WTC11 (cell line): ENCODE results near the gene UBB. TPM values are rescaled to one million over a fixed set of nuclear protein-coding genes. Genes with fewer than 3 reads are reported as not detected.

Experiments used
- ATAC-seq: fragments of 200-7000 bp; cut with Tn5 transposase; 2 replicates; pipeline ENCODE4 v1.10.0; 2021; ENCODE audit warnings: mild to moderate bottlenecking, moderate library complexity
- CTCF ChIA-PET: fragments of 300-600 bp; sonication (Branson Sonifier 250); formaldehyde crosslinking; loops from one replicate; lab custom pipeline; 2021; ENCODE audit warnings: antibody characterized with exemption; lab: Charles Lee
- POLR2A ChIA-PET: fragments of 350-600 bp; sonication (Branson Sonifier 250); formaldehyde crosslinking; loops from one replicate; lab custom pipeline; 2021; ENCODE audit warnings: antibody characterized with exemption; lab: Charles Lee
- DNase-seq: peaks from one replicate; pipeline ENCODE4 v3.0.0; 2021; ENCODE audit warnings: low spot score
- H3K27ac Mint-ChIP-seq: 2 replicates; pipeline ENCODE4 v1.8.0; 2021; ENCODE audit warnings: mixed read lengths
- H3K27me3 Mint-ChIP-seq: 2 replicates; pipeline ENCODE4 v1.8.0; 2021; ENCODE audit warnings: low read depth, mild to moderate bottlenecking, moderate library complexity, mixed read lengths
- H3K36me3 Mint-ChIP-seq: 2 replicates; pipeline ENCODE4 v1.8.0; 2021; ENCODE audit warnings: mixed read lengths
- H3K4me1 Mint-ChIP-seq: 2 replicates; pipeline ENCODE4 v1.8.0; 2022; ENCODE audit warnings: mixed read lengths
- H3K4me3 Mint-ChIP-seq: 2 replicates; pipeline ENCODE4 v1.8.0; 2021; ENCODE audit warnings: mild to moderate bottlenecking, moderate library complexity, mixed read lengths
- H3K9me3 Mint-ChIP-seq: 2 replicates; pipeline ENCODE4 v1.8.0; 2021; ENCODE audit warnings: mixed read lengths
- AFF4 ChIP-seq: sonication (generic); formaldehyde crosslinking; IDR thresholded peaks from 2 replicates; pipeline ENCODE4 v1.8.1; 2023; ENCODE audit warnings: mild to moderate bottlenecking, missing genetic modification reagents, borderline replicate concordance
- ATF1 ChIP-seq: sonication (generic); formaldehyde crosslinking; IDR thresholded peaks from 2 replicates; pipeline ENCODE4 v1.8.1; 2023; ENCODE audit warnings: mild to moderate bottlenecking, moderate library complexity, missing genetic modification reagents
- CBFB ChIP-seq: sonication (generic); formaldehyde crosslinking; IDR thresholded peaks from 2 replicates; pipeline ENCODE4 v1.8.1; 2022; ENCODE audit warnings: mild to moderate bottlenecking, low read depth, missing genetic modification reagents
- CREM ChIP-seq: sonication (generic); formaldehyde crosslinking; IDR thresholded peaks from 2 replicates; pipeline ENCODE4 v1.8.1; 2022; ENCODE audit warnings: mild to moderate bottlenecking, missing genetic modification reagents, moderate library complexity
- CTCF ChIP-seq: fragments of 200-600 bp; IDR thresholded peaks from 2 replicates; pipeline ENCODE4 v1.8.0; 2022; ENCODE audit warnings: antibody characterized with exemption
- ERG ChIP-seq: fragments of 250-450 bp; sonication (Bioruptor Pico); IDR thresholded peaks from 2 replicates; pipeline ENCODE4 v1.8.0; 2021; ENCODE audit warnings: mild to moderate bottlenecking
- FOXJ3 ChIP-seq: sonication (generic); formaldehyde crosslinking; IDR thresholded peaks from 2 replicates; pipeline ENCODE4 v1.9.0; 2021; ENCODE audit warnings: missing genetic modification reagents, mild to moderate bottlenecking, borderline replicate concordance
- GABPB1 ChIP-seq: sonication (generic); formaldehyde crosslinking; IDR thresholded peaks from 2 replicates; pipeline ENCODE4 v1.8.1; 2023; ENCODE audit warnings: mild to moderate bottlenecking, missing genetic modification reagents
- MAX ChIP-seq: sonication (generic); formaldehyde crosslinking; IDR thresholded peaks from 2 replicates; pipeline ENCODE4 v1.8.0; 2022; ENCODE audit warnings: mild to moderate bottlenecking, missing genetic modification reagents
- MLX ChIP-seq: sonication (generic); formaldehyde crosslinking; IDR thresholded peaks from 2 replicates; pipeline ENCODE4 v1.8.1; 2023; ENCODE audit warnings: mild to moderate bottlenecking, missing genetic modification reagents, moderate library complexity
- MXD4 ChIP-seq: fragments of 250-450 bp; sonication (Bioruptor Pico); IDR thresholded peaks from 2 replicates; pipeline ENCODE4 v1.8.0; 2021; ENCODE audit warnings: mild to moderate bottlenecking, moderate library complexity, borderline replicate concordance
- NFYB ChIP-seq: sonication (generic); formaldehyde crosslinking; conservative IDR thresholded peaks from 2 replicates; pipeline ENCODE4 v1.8.0; 2022; ENCODE audit warnings: low read depth, missing genetic modification reagents
- SP1 ChIP-seq: sonication (generic); formaldehyde crosslinking; conservative IDR thresholded peaks from 2 replicates; pipeline ENCODE4 v1.8.1; 2022; ENCODE audit warnings: missing genetic modification reagents
- TCF7 ChIP-seq: sonication (generic); formaldehyde crosslinking; IDR thresholded peaks from 2 replicates; pipeline ENCODE4 v1.8.0; 2022; ENCODE audit warnings: mild to moderate bottlenecking, low read depth, missing genetic modification reagents, moderate library complexity
- USF1 ChIP-seq: sonication (generic); formaldehyde crosslinking; IDR thresholded peaks from 2 replicates; pipeline ENCODE4 v1.8.0; 2022; ENCODE audit warnings: mild to moderate bottlenecking, missing genetic modification reagents
- USF2 ChIP-seq: sonication (generic); formaldehyde crosslinking; IDR thresholded peaks from 2 replicates; pipeline ENCODE4 v1.8.1; 2023; ENCODE audit warnings: mild to moderate bottlenecking, missing genetic modification reagents, moderate library complexity
- ZNF121 ChIP-seq: sonication (generic); formaldehyde crosslinking; IDR thresholded peaks from 2 replicates; pipeline ENCODE4 v1.8.0; 2023; ENCODE audit warnings: missing genetic modification reagents
- ZNF219 ChIP-seq: sonication (generic); formaldehyde crosslinking; IDR thresholded peaks from 2 replicates; pipeline ENCODE4 v1.8.0; 2023; ENCODE audit warnings: missing genetic modification reagents, mild to moderate bottlenecking, borderline replicate concordance
- ZNF416 ChIP-seq: fragments of 250-450 bp; sonication (Bioruptor Pico); IDR thresholded peaks from 2 replicates; pipeline ENCODE4 v1.9.0; 2021; ENCODE audit warnings: mild to moderate bottlenecking, inconsistent platforms
- ZNF423 ChIP-seq: fragments of 250-450 bp; sonication (Bioruptor Pico); IDR thresholded peaks from 2 replicates; pipeline ENCODE4 v2.1.2; 2022; ENCODE audit warnings: mild to moderate bottlenecking, moderate library complexity
- ZNF671 ChIP-seq: fragments of 250-450 bp; sonication (Bioruptor Pico); IDR thresholded peaks from 2 replicates; pipeline ENCODE4 v1.8.0; 2021; ENCODE audit warnings: mild to moderate bottlenecking
- ZSCAN18 ChIP-seq: fragments of 250-450 bp; sonication (Bioruptor Pico); IDR thresholded peaks from 2 replicates; pipeline ENCODE4 v2.1.2; 2022; ENCODE audit warnings: mild to moderate bottlenecking, moderate library complexity
- total RNA-seq: library from RNA; stranded (reverse); gene quantifications from 3 replicates; pipeline ENCODE4 v1.2.3, GENCODE V29; 2021

The UBB gene
- total RNA-seq, 1 experiment from 2014 or later: 1,216 TPM

- Mint-ChIP-seq H3K27me3 (peaks cover 7% of the 10 kb centered on the region; the same call in 1 of the 2 replicates), H3K4me1 (peaks cover 7% of the 10 kb centered on the region)
- no peak for ATAC-seq
- no peak for DNase-seq
- TF ChIP-seq ZNF219: no peak
- no peak for TF ChIP-seq FOXJ3
- TF ChIP-seq MXD4: no peak
- TF ChIP-seq, all 79 proteins: peak for 0
- Mint-ChIP-seq H3K4me3 (no peak overlapping the region), H3K9me3 (no peaks in the 10 kb centered on the region), H3K27ac (no peak overlapping the region), H3K36me3 (no peaks in the 10 kb centered on the region)
- ChIA-PET POLR2A (interaction anchor here (2.6 kb wide), 1 partner anchor 12 kb away, joined by 16 read pairs; no protein-coding TSS in a partner anchor), CTCF (interaction anchor here (0.9 to 2.9 kb wide), 15 partner anchors 10 to 157 kb away, joined by 3 to 49 read pairs (median 8); partner anchors contain the start of gene TRPV2)
These were observed 46.1 kb downstream of the UBB start for GRCh38 chr17:16427020-16427419.

- peaks cover 7% of the 10 kb centered on the region; the same call in 1 of the 2 replicates for H3K27me3 Mint-ChIP-seq
- H3K9me3 Mint-ChIP-seq: no peaks in the 10 kb centered on the region
- H3K4me3 Mint-ChIP-seq: no peak overlapping the region
- H3K27ac Mint-ChIP-seq: no peak overlapping the region
- H3K36me3 Mint-ChIP-seq: no peaks in the 10 kb centered on the region
- TF ChIP-seq ZSCAN18 (CRISPR knock-in tag) (no peak), ERG (no peak), AFF4 (CRISPR knock-in tag) (no peak), CREM (CRISPR knock-in tag) (no peak), MAX (CRISPR knock-in tag) (peak; percentile 75; the same call in 1 of the 2 replicates), USF2 (CRISPR knock-in tag) (peak; percentile 33), NFYB (CRISPR knock-in tag) (no peak), ZNF416 (CRISPR knock-in tag) (no peak), ZNF423 (0 out of 2 replicates have a peak, but pooled peaks have one; percentile 12), CTCF (peak; percentile 27; the same call in 1 of the 2 replicates), ZNF121 (CRISPR knock-in tag) (peak; percentile 60; the same call in 1 of the 2 replicates), CBFB (CRISPR knock-in tag) (no peak), ATF1 (CRISPR knock-in tag) (no peak), GABPB1 (peak; percentile 22; the same call in 1 of the 2 replicates), USF1 (CRISPR knock-in tag) (peak; percentile 48; the same call in 1 of the 2 replicates), SP1 (no peak), TCF7 (CRISPR knock-in tag) (no peak), MLX (CRISPR knock-in tag) (no peak), ZNF671 (CRISPR knock-in tag) (no peak)
- TF ChIP-seq, all 79 proteins: peak for 7
- POLR2A ChIA-PET: interaction anchor here (1.3 to 2.6 kb wide), 2 partner anchors 10 to 15 kb away, joined by 4 to 16 read pairs; no protein-coding TSS in a partner anchor
- peaks cover 4% of the 10 kb centered on the region for H3K4me1 Mint-ChIP-seq
- DNase-seq (peak; percentile 74), ATAC-seq (peak; percentile 85)
- CTCF ChIA-PET: interaction anchor here (0.5 to 2.9 kb wide), 31 partner anchors 9 to 161 kb away, joined by 3 to 49 read pairs (median 5); partner anchors contain the start of genes TRPV2 and UBB
These were observed 47.4 kb downstream of the UBB start for GRCh38 chr17:16428098-16428882.
